GM19328 (cell line): Measurements from ENCODE around the gene AHRR.

ENCODE experiments used
- ATAC-seq: cut with Tn5 transposase; IDR thresholded peaks from one replicate; pipeline ENCODE4 v1.9.1; 2021; ENCODE audit warnings: mild to moderate bottlenecking, moderate library complexity; ENCODE audit not compliant: unreplicated experiment

The AHRR gene

DNA sequence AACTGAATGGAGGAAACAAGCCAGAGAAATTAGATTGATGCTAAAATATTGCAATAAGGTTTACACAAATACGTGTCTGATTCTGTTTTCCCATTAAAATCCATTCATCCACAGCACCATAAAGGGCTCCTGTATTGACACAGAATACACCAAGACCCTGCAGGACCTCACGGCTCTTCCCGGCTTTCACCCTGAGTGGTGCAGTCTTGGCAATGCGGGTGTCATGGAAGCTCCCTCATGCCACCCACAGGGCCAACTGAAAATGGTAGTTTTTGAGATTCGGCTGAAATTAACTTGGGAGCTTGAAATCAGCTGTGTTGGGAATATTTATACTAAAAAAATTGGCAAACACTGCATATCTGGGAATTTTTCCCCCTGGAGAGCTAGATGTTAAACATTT lies 104.2 kb downstream of the AHRR start:
- no peak for ATAC-seq

DNA sequence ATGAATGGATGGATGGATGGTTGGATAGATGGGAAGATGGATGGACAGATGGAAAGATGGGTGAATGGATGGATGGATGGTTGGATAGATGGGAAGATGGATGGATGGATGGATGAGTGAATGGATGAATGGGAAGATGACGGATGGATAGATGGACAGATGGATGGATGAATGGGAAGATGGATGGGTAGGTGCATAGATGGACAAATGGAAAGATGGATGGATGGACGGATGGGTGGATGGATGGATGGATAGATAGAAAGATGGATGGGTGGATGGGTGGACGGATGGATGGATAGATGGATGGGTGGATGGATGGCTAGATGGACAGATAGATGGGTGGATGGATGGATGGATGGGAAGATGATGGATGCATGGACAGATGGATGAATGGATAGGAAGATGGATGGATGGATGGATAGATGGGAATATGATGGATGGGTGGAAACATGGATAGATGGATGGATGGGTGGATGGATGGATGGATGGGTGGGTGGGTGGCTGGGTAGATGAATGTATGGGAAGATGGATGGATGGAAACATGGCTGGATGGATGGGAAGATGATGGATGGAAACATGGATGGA lies 105.0 kb downstream of the AHRR start:
- no peak for ATAC-seq

DNA sequence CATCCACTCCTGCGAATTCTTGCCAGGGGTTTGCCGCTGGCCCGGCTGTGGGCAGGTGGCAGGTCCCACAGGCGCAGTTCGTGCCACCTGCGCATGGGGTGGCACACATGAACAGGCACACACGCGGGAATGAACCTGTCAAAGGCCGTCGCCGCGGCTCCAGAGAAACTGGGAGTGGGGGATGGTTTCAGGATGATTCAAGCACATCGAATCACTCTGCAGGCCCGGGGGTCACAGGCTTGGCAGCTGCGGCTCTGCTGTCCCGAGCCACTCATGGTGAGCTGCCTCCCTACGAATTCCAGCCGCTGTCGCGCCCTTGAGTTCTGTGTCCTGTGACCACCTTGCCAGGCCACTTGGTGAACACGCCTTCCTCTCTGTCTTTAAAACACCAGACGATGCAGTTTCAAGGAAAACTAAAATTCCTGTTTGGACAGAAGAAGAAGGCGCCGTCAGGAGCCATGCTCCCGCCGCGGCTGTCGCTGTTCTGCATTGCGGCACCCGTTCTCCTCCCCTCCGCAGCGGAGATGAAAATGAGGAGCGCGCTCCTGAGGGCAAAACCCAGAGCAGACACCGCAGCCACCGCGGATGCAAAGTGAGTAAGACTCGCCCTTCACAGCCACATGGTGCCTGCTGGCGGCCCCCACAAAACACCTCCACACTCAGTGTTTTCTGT lies 106.0 kb downstream of the AHRR start:
- ATAC-seq: no peak

DNA sequence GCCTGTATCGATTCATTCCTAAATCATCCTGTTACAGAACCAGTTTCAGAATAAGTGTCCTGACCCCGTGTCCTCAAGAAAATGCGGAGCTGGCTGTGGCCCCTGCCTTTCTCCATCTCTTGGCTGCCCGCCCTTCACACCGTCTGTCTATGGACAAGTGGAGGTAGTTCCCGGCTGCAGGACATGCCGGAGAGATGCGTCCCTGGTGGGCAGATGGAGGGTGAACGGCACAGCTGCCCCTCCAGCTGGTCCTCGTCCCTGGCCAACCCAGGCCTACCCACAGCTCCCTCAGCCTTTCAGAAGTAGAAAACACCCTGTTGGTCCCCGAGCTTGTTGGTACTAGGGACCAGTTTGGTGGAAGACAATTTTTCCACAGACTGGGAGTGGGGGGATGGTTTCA lies 106.7 kb downstream of the AHRR start:
- no peak for ATAC-seq

DNA sequence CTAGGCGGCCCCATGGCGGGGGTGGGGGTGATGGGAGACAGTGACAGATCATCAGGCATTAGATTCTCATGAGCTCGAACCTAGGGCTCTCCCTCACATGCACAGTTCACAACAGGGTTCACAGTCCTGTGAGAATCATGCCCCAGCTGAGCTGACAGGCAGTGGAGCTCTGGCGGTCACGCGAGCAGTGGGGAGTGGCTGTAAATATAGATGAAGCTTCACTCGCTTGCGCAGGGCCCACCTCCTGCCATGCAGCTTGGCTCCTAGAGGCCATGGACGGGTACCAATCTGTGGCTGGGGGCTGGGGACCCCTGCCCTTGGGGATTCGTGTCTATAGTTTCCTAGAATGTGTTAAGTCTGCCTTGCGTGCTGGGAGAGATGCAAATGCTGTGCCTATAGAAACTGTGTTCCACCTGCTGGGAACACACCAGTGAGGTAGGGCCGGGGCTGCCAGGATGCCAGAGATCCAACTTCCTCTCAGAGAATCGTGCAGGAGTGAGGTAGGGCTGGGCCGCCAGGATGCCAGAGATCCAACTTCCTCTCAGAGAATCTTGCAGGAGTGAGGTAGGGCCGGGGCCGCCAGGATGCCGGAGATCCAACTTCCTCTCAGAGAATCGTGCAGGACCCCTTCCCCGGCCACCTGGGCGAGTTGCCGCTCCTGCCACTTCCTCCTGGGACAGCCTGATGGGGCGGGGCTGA lies 107.4 kb downstream of the AHRR start:
- ATAC-seq: no peak

DNA sequence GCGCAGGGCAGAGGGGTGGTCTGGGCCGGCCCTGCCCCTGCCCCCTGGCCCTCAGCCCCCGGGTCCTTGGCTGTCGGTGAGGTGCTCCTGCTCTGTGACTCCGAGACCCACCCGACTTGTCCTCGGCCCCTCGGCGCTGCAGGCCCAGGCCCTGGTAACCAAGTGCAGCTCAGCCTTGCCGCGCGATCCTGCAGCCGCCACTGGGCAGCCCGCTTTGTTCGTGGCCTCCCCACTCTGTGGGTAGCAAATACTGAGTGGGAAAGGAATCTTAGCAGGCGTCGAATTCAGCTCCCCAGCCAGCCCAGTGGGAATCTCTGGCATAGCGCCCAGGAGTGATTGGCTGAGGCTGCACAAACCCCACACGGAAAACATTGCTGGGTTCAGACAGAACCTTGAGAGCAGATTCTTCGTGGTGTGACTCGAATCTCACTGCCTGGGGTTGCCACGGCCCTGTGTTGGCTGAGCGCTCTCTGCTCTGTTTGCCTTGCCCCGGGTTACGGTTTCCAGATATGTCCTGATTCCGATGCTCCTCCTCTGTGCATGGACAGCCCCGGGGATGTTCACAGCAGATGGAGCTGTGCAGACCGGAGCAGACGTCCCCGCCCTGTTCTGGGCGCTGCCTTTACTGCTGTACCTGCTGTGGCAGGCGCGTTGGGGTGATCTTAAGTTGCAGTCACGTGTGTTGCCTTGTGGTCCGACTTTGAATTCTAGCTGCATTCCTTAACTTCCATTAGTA lies 108.1 kb downstream of the AHRR start:
- ATAC-seq: no peak

DNA sequence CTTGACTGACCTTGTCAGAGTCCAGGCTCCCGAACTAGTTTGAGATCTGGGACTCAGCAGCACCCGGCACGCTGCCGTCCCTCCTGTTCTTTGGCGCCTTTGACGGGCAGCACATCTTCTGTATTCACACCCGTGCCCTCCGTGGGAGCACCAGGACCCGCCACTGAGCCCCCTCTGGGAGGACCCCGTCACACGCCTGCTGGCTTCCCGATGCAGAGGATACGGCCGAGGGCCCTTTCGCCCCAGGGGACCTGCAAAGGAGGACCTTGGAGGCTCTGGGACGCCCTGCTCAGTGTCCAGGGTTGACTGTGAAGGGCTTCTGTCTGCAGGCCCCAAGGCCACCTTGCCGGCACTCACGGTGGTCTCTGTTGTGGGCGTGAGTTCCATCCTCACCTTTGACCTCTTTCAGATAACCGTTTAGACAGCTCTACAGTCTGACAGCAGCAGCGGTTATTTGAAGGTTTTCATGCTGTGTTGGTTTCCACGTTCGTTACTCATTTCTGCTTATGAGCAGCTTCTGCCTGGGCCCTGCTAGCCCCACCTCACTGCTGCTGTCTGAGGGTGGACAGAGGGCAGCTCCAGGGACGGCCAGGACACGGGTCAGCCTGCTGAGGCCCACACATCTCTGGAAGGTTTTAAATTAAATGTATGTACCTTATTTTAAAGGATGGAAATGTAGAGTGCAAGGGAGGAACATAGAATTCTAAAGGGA lies 108.9 kb downstream of the AHRR start:
- no peak for ATAC-seq

DNA sequence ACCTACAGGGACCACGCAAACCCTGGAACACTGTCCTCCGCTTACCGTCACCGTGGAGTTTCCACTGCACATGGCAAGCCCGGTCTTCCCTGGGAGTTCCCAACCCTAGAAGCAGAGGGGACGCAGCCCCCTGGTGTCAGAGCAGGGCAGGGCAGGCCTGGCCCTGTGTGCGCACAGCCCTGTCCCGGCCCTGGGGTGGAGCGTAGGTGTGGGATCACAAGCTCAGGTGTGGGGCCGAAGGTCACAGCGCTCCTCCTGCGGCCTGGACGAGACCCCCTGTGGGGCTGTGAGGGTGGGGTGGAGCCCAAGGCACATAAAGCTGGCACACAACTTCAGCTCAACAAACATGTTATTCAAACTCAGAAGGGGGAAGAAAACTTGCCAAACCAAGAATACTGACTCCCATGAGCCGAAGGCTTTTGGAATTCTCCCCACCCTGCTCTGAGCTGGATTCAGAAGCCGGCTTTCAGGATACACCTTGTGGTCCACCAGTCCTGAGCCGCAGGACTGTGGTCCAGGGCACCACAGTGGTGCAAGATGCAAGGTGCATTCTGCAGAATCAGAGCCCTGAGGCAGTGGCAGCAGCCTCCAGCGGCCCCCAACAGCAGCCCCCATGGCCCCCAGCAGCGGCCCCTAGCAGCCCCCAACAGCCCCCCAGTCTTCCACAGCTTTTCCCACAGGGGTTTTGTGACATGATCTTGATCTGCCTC lies 109.6 kb downstream of the AHRR start:
- peak; percentile 58 for ATAC-seq

DNA sequence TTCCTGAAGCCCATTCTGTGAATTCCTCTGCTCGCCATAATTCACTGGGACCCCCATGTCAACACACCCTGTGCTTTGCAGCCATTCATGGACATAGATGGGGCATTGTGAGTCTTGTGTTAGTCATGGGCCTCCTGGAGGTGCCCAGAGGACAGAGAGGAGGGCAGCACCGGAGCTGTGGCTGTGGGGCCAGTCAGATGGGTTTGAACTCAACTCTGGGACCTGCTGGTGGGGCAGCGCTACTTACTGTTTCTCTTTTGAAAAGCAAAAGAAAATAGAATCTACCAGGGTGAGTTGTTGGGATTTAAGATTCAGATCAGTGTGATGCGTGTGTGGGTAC lies 110.2 kb downstream of the AHRR start:
- ATAC-seq: no peak

DNA sequence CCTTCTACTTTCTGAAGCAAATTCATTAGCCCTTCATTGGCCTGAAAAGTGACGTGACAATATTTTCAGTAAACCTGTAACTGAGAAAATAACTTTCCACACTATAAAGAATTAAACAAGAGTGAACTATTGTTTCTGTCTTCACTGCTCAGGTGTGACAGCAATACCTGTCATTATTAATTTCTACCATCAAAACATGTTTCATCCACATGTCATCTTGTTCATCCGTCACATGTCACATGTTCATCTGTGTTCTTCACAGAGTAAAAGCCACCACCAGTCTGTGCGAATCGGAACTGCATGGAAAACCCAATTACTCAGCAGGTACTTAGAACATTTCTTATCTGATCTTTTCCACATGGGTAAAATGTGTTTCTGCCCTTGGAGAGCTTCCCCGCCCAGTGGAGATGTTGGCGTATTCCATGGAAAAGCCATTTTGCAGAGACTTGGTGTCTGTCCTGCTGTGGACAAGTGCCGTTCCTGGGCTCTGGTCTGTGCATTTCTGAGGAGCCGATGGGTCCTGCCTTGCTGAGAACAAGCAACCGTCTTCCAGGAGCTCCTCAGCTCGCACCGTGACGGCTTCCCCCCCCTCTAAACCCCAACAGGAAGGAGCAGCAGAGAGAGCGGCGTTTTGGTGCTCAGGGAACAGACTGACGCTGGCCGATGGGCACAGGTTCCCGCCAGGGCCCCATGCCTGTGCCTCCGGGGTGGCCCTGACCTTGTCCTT lies 110.8 kb downstream of the AHRR start:
- ATAC-seq: no peak

DNA sequence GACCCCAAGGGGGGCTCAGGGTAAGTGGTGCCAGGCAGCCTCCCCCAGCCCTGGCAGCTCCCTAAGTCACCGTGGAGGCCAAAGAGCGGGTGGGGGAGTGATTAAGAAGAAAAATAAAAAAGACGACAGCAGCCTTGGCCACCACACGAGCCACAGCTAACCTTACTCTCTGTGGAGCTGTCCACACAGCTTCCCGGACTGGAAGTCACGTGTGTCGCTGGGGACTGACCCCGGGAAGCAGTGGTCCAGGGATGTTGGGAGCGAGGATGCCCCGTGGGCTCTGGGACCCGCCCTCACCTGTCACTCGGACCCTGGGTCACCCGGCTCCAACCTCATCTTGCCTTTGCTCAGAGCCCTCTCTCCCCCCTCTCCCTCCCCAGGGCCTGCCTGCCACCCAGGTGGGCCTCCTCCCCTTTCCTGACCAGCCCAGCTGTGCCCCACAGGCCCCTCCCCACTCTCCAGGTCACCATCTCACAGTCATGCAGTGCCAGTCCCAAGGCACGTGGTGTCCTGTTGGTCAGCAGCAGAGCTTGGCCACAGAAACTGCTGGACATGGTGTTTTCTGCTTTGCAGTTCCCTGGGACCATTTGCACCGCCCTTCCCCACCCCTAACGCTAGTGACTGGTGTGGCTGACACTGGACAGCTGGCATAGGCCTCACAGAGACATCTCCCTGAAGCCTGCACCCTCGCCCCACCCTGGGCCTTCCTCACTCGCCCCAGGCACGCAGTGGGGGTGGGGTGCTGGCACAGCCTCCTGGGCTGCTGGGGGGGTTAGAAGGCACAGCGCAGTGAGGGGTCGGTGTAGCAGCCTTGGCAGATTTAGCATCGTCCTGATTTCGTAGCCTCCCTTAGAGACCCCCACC lies 111.6 kb downstream of the AHRR start:
- no peak for ATAC-seq

DNA sequence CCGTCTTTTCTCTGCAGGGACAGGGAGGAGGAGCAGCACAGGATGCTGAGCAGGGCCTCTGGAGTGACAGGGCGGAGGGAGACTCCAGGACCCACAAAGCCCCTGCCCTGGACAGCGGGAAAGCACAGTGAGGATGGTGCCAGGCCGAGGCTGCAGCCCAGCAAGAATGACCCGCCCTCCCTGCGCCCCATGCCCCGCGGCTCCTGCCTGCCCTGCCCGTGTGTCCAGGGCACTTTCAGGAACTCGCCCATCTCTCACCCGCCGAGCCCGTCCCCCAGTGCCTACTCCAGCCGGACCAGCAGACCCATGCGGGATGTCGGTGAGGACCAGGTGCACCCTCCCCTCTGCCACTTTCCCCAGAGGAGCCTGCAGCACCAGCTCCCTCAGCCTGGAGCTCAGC lies 112.3 kb downstream of the AHRR start:
- ATAC-seq: no peak

DNA sequence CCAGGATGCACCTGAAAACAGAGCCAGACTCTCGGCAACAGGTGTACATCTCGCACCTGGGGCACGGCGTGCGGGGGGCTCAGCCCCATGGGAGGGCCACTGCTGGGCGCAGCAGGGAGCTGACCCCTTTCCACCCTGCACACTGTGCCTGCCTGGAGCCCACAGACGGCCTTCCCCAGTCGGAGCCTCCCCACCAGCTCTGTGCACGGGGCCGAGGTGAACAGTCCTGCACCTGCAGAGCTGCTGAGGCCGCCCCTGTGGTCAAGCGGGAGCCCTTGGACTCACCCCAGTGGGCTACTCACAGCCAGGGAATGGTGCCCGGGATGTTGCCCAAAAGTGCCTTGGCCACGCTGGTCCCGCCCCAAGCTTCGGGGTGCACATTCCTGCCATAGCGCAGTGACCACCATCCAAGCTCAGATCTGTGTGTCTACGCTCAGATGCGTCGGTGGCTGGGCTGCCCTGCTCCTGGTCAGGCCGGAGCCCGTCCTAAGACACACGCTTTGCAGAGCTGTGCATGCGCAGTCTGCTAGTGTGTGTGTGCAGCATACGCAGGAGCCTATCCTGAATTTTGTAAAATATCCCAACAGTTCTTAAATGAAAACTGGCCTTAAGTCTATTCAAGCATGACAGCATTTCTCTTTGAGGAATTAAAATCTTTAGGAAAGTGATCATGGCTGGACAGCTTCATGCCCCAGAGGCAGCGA lies 113.1 kb downstream of the AHRR start:
- no peak for ATAC-seq

DNA sequence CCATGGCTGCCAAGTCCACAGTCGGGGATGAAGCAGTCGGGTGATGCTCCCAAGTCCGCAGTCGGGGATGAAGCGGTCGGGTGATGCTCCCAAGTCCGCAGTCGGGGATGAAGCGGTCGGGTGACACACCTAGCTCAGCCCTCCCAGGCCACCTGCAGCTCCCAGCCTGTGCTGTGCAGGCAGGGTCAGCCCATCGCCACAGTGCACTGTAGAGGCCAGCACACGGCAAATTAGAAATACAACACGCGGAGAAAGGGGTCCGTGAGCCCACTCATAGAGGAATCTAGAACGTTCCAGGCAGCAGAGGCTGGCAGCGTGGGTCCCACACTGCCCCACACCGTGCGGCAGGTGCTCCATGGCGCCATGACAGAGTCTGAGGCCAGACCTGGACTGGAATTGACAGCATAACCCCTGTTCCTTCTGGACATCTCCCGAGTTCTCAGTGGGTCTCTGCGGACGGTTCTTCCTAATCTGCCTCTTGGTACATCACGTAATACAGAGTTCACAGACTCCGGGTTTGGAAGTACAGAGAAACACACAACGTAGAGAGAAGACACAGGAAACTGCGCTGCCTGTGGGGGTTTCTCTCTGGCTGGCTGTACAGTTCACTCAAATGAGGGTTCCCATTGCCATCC lies 113.8 kb downstream of the AHRR start:
- no peak for ATAC-seq

DNA sequence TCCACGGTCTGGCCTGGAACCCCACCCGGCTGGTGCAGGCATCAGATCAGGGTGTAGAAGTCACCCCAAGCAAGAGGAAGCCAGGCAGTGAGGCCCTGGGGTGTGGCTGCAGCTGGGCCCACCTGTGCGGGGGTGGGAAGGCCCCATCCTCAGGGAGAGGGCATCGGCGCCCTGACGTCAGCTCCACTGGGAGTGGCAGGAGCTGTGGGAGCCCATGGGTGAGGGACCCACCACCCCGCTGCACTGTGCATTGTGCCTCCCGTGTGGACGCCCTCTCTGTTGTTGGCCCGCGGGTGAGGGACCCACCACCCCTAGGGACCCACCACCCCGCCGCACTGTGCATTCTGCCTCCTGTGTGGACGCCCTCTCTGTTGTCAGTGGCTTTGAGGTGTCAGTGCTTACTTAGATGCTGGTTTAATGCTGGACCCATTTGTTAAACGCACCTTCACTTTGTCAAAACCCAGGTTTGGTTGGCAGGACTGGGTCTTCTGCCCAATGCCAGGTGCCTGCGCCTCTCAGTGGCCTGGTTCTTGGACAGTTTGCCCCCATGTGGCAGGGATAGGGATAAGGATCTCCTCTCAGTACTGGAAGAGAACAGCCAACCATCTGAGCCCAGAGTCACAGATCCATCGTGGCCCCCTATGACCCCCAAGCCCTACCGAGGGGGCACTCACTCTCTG lies 114.6 kb downstream of the AHRR start:
- no peak for ATAC-seq

DNA sequence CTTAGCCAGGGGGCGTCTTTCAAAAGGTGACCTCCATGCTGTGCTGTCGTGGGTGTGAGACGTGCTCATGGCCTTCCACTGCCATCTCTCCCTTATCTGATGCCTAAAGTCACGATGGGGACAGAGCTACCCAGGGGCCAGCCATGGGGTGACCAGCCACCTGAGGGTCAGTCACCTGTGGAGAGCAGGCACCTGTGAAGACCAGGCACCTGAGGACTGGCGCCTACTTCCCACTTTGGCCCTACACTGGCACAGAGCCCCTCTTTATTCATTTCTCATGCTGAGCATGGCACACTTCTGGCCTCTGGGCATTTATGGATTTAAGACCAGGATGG lies 115.1 kb downstream of the AHRR start:
- ATAC-seq: no peak

DNA sequence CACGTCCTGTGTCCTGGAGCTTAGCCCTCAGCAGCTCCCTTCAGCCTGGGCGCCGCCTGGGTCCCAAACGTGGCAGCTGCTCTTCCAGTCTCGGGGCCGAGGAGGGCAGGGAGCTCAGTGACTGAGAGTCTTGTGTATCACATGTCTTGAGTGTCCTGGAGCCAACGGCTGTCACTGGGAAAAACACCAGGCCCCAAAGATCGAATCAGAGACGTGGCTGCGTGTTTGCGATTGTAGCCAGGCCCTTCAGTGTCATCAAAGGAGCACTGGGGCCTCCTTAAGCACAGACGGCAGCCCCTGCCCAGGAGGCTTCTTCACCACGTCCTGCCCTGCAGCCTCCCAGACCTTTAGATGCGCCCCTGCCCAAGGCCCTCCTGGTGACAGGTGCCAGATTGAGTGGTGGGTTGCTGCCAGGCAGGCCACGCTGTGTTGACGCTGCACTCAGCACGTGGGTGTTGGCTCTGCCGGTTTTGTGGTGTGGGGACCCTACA lies 115.8 kb downstream of the AHRR start:
- no peak for ATAC-seq
